Calu3 (cell line): Measurements from ENCODE around the gene KLF9. TPM values are rescaled to one million over a fixed set of nuclear protein-coding genes. Genes with fewer than 3 reads are reported as not detected.
A peak's percentile ranks its signal among the peaks of the same experiment; 100 is the strongest.

ENCODE experiments used
- BruUV-seq: library from RNA; stranded (reverse); fragments of 400-500 nt; replicated peaks from 2 replicates; lab custom pipeline; 2021; lab: Mats Ljungman, UMichigan
- CTCF ChIA-PET: fragments of 300-600 bp; sonication (Branson Sonifier 250); formaldehyde crosslinking; loops from one replicate; lab custom pipeline; 2022; ENCODE audit warnings: antibody characterized with exemption; lab: Charles Lee
- DNase-seq: peaks from one replicate; pipeline ENCODE4 v3.0.0; 2022
- H3K27ac Mint-ChIP-seq: one replicate; pipeline ENCODE4 v1.8.0; 2022; ENCODE audit warnings: mixed read lengths; ENCODE audit not compliant: unreplicated experiment
- H3K27me3 Mint-ChIP-seq: one replicate; pipeline ENCODE4 v1.8.0; 2022; ENCODE audit warnings: mixed read lengths; ENCODE audit not compliant: unreplicated experiment
- H3K36me3 Mint-ChIP-seq: one replicate; pipeline ENCODE4 v1.8.0; 2022; ENCODE audit warnings: mild to moderate bottlenecking, moderate library complexity, mixed read lengths; ENCODE audit not compliant: insufficient read depth, unreplicated experiment
- H3K4me1 Mint-ChIP-seq: one replicate; pipeline ENCODE4 v1.8.0; 2022; ENCODE audit warnings: mild to moderate bottlenecking, low read depth, mixed read lengths; ENCODE audit not compliant: unreplicated experiment
- H3K4me3 Mint-ChIP-seq: one replicate; pipeline ENCODE4 v1.8.0; 2022; ENCODE audit warnings: mild to moderate bottlenecking, low read depth, moderate library complexity, mixed read lengths; ENCODE audit not compliant: unreplicated experiment
- H3K9me3 Mint-ChIP-seq: one replicate; pipeline ENCODE4 v1.8.0; 2022; ENCODE audit warnings: low read depth, mixed read lengths; ENCODE audit not compliant: unreplicated experiment
- CTCF ChIP-seq: fragments of 200-600 bp; IDR thresholded peaks from one replicate; pipeline ENCODE4 v1.8.0; 2022; ENCODE audit warnings: antibody characterized with exemption; ENCODE audit not compliant: unreplicated experiment
- intact Hi-C: fragments of 100-400 bp; cut with micrococcal nuclease; formaldehyde crosslinking; loops from one replicate; pipeline ENCODE4 v1.10.0; 2022; ENCODE audit not compliant: unreplicated experiment
- total RNA-seq: library from RNA; stranded (reverse); gene quantifications from 2 replicates; pipeline ENCODE4 v1.2.3, GENCODE V29; 2022

Gene KLF9
- total RNA-seq, 1 experiment from 2014 or later, result 0.87 TPM

GRCh38 chr9:70422371-70423043, 8.1 kb upstream of the KLF9 start:
- no peak for TF ChIP-seq CTCF
- Mint-ChIP-seq H3K9me3 (no peaks in the 10 kb centered on the region), H3K27ac (no peak overlapping the region), H3K36me3 (peaks cover 35% of the 10 kb centered on the region), H3K4me1 (peaks cover 9% of the 10 kb centered on the region), H3K27me3 (peaks cover 36% of the 10 kb centered on the region), H3K4me3 (no peak overlapping the region)
- intact Hi-C loops, result no loop called here
- no TSS peak for BruUV-seq
- CTCF ChIA-PET, result no interaction called here
- DNase-seq, result no peak

- peaks cover 9% of the 10 kb centered on the region for H3K4me1 Mint-ChIP-seq
- no peaks in the 10 kb centered on the region for H3K9me3 Mint-ChIP-seq
- H3K27ac Mint-ChIP-seq, result peak overlapping the region; percentile 74
- H3K36me3 Mint-ChIP-seq, result peaks cover 35% of the 10 kb centered on the region
- peaks cover 36% of the 10 kb centered on the region for H3K27me3 Mint-ChIP-seq
- DNase-seq, result no peak
- H3K4me3 Mint-ChIP-seq, result peak overlapping the region; percentile 94
- CTCF ChIA-PET, result interaction anchor here (0.9 kb wide), 1 partner anchor 181 kb away, joined by 3 read pairs; no protein-coding TSS in a partner anchor
- BruUV-seq, result no TSS peak
- TF ChIP-seq CTCF, result no peak
- intact Hi-C loops, result loop anchor here (2.0 kb wide), 1 partner anchor 63 kb away; no protein-coding TSS in a partner anchor
Measured at GRCh38 chr9:70421272-70422180, 7.1 kb upstream of the KLF9 start.

GRCh38 chr9:70420441-70421271, 6.2 kb upstream of the KLF9 start:
- DNase-seq, result peak; percentile 43
- H3K9me3 Mint-ChIP-seq, result no peaks in the 10 kb centered on the region
- TF ChIP-seq CTCF, result no peak
- BruUV-seq, result no TSS peak
- peaks cover 35% of the 10 kb centered on the region for H3K36me3 Mint-ChIP-seq
- CTCF ChIA-PET, result interaction anchor here (0.9 to 1.9 kb wide), 2 partner anchors 64 to 182 kb away, joined by 3 to 5 read pairs; no protein-coding TSS in a partner anchor
- H3K27ac Mint-ChIP-seq, result peak overlapping the region; percentile 74
- H3K27me3 Mint-ChIP-seq, result peaks cover 35% of the 10 kb centered on the region
- peaks cover 9% of the 10 kb centered on the region for H3K4me1 Mint-ChIP-seq
- intact Hi-C loops, result loop anchor here (2.0 kb wide), 1 partner anchor 64 kb away; no protein-coding TSS in a partner anchor
- H3K4me3 Mint-ChIP-seq, result peak overlapping the region; percentile 94
